Keratinocyte (primary cell): Measurements from ENCODE around the gene ZNF398. TPM values are rescaled to one million over a fixed set of nuclear protein-coding genes. Genes with fewer than 3 reads are reported as not detected.
"Not testable (repeated sequence)": the region's sequence is repeated elsewhere in the genome, so short reads cannot be mapped to it uniquely, and the experiment has no call there.

Source experiments
- DNase-seq: peaks from one replicate; pipeline ENCODE4 v3.0.0-alpha.2; 2011; ENCODE audit warnings: low read depth, missing footprints, low spot score
- FAIRE-seq: peaks from 2 replicates; lab custom pipeline; 2011; peaks lifted over from hg19 to GRCh38; lab: Jason Lieb, UNC
- H2AFZ ChIP-seq: 2 replicates; pipeline ENCODE4 v1.6.0; 2012; ENCODE audit warnings: low read length, control low read depth, inconsistent platforms; ENCODE audit not compliant: control insufficient read depth
- H3K27ac ChIP-seq: 2 replicates; pipeline ENCODE4 v1.5.1; 2011; ENCODE audit warnings: low read length; ENCODE audit not compliant: control insufficient read depth, insufficient read depth
- H3K27me3 ChIP-seq: 3 replicates; pipeline ENCODE4 v1.6.0; 2011; ENCODE audit warnings: low read length; ENCODE audit not compliant: control insufficient read depth, insufficient read depth; ENCODE audit errors: extremely low read depth
- H3K36me3 ChIP-seq, 2 experiments: 2 replicates in 1 of 2; 3 replicates in 1 of 2; pipeline ENCODE4 v1.5.1; 2011; ENCODE audit warnings: low read length in 2 of 2, mild to moderate bottlenecking in 1 of 2; ENCODE audit not compliant: control insufficient read depth in 2 of 2, insufficient read depth in 2 of 2; ENCODE audit errors: extremely low read depth in 1 of 2
- H3K4me1 ChIP-seq: 3 replicates; pipeline ENCODE4 v1.5.1; 2011; ENCODE audit warnings: low read length; ENCODE audit not compliant: control insufficient read depth, insufficient read depth; ENCODE audit errors: extremely low read depth
- H3K4me2 ChIP-seq: 3 replicates; pipeline ENCODE4 v1.6.0; 2011; ENCODE audit warnings: low read depth, low read length; ENCODE audit not compliant: control insufficient read depth, insufficient read depth; ENCODE audit errors: extremely low read depth
- H3K4me3 ChIP-seq, 3 experiments: fragments of 200-600 bp in 1 of 3; sonication (generic) in 1 of 3; 2 replicates in 2 of 3; 3 replicates in 1 of 3; pipeline ENCODE4 v1.5.1; 2011 to 2016; ENCODE audit warnings: low read length in 3 of 3, mild to moderate bottlenecking in 3 of 3, control low read depth in 2 of 3, inconsistent platforms in 1 of 3, low read depth in 1 of 3, mixed read lengths in 1 of 3, mixed run types in 1 of 3, moderate library complexity in 1 of 3; ENCODE audit not compliant: control insufficient read depth in 2 of 3, insufficient read depth in 2 of 3; ENCODE audit errors: extremely low read depth in 1 of 3
- H3K79me2 ChIP-seq: 2 replicates; pipeline ENCODE4 v1.6.0; 2012; ENCODE audit warnings: low read length; ENCODE audit not compliant: control insufficient read depth, insufficient read depth
- H3K9ac ChIP-seq: 3 replicates; pipeline ENCODE4 v1.6.0; 2011; ENCODE audit warnings: low read length; ENCODE audit not compliant: control insufficient read depth, insufficient read depth; ENCODE audit errors: extremely low read depth
- H3K9me1 ChIP-seq: 3 replicates; pipeline ENCODE4 v1.6.0; 2011; ENCODE audit warnings: low read length; ENCODE audit not compliant: control insufficient read depth, insufficient read depth; ENCODE audit errors: extremely low read depth
- H3K9me3 ChIP-seq: 2 replicates; pipeline ENCODE4 v1.5.1; 2012; ENCODE audit warnings: low read depth, low read length; ENCODE audit not compliant: control insufficient read depth
- H4K20me1 ChIP-seq: 3 replicates; pipeline ENCODE4 v1.6.0; 2011; ENCODE audit warnings: low read length; ENCODE audit not compliant: control insufficient read depth, insufficient read depth; ENCODE audit errors: extremely low read depth
- EZH2 ChIP-seq: IDR thresholded peaks from one replicate; pipeline ENCODE4 v1.6.1; 2012; ENCODE audit warnings: inconsistent platforms, mild to moderate bottlenecking, low read length, moderate library complexity
- dilution Hi-C: fragments of 300-500 bp; cut with MboI; formaldehyde crosslinking; loops from one replicate; pipeline ENCODE4 v1.7.0; 2020; ENCODE audit warnings: low sequenced_read_pairs; ENCODE audit not compliant: extremely low pct_ligation_motif_present
- polyA plus RNA-seq, 5 experiments: library from polyadenylated mRNA; depleted of rRNA in 3 of 5; stranded (reverse) in 3 of 5; stranded (forward) in 1 of 5; unstranded in 1 of 5; fragments of >200 nt; gene quantifications; 1 replicate in 1 of 5; 2 replicates in 3 of 5; 3 replicates in 1 of 5; pipeline versions ENCODE4 v1.2.1 to v1.2.3, GENCODE V29; 2011 to 2012; ENCODE audit warnings: missing spikeins in 2 of 5, low read depth in 1 of 5, low replicate concordance in 1 of 5
- TF ChIP-seq, protein P1 (sequence below), 3 experiments: IDR thresholded peaks in 1 of 3; conservative IDR thresholded peaks in 1 of 3; optimal IDR thresholded peaks in 1 of 3; 2 replicates in 2 of 3; 3 replicates in 1 of 3; pipeline versions ENCODE3 to v1.5.1; 2011; ENCODE audit warnings: low read length in 3 of 3, mild to moderate bottlenecking in 3 of 3, moderate library complexity in 2 of 3, control low read depth in 1 of 3, inconsistent platforms in 1 of 3; ENCODE audit not compliant: insufficient read depth in 2 of 3; ENCODE audit errors: extremely low read depth in 1 of 3

The ZNF398 gene
- polyA plus RNA-seq, 1 donor (not counting 4 experiments of a cell fraction or from before 2014, with no cell fraction given), result 7.4 TPM

DNA sequence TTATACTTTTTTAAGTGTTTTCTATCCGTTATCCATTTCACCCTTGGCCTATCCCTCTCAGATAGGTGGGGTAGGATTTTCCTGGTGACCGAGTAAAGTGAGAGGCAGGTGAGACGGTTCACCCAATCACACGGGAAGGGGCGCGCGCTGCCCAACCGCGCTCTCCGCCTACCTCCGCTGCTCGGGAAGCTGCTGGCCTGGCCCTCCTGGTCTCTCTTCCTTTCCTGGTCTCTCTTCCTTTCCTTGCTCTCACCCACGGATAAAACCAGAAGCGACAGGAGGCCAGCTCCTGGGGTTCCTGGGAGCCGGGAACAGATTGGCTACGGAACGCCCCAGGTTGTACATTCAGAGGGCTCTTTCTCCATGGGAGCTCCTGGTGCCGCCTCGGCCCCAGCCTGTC is 77.9 kb downstream of the ZNF398 start:
- Histone ChIP-seq H3K9ac (no peak overlapping the region), H3K4me1 (peaks cover 4% of the 10 kb centered on the region), H3K4me3 (no peak overlapping the region), H3K79me2 (peaks cover 3% of the 10 kb centered on the region), H3K27ac (no peak overlapping the region), H3K36me3 (peaks cover 16 to 19% of the 10 kb centered on the region in 2 experiments), H3K9me3 (no peaks in the 10 kb centered on the region), H2AFZ (no peak overlapping the region), H3K27me3 (no peaks in the 10 kb centered on the region), H4K20me1 (no peaks in the 10 kb centered on the region), H3K4me2 (no peak overlapping the region), H3K9me1 (no peaks in the 10 kb centered on the region)
- DNase-seq (no peak), FAIRE-seq (no peak)
- dilution Hi-C loops, result no loop called here
- TF ChIP-seq, protein P1, sequence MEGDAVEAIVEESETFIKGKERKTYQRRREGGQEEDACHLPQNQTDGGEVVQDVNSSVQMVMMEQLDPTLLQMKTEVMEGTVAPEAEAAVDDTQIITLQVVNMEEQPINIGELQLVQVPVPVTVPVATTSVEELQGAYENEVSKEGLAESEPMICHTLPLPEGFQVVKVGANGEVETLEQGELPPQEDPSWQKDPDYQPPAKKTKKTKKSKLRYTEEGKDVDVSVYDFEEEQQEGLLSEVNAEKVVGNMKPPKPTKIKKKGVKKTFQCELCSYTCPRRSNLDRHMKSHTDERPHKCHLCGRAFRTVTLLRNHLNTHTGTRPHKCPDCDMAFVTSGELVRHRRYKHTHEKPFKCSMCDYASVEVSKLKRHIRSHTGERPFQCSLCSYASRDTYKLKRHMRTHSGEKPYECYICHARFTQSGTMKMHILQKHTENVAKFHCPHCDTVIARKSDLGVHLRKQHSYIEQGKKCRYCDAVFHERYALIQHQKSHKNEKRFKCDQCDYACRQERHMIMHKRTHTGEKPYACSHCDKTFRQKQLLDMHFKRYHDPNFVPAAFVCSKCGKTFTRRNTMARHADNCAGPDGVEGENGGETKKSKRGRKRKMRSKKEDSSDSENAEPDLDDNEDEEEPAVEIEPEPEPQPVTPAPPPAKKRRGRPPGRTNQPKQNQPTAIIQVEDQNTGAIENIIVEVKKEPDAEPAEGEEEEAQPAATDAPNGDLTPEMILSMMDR (optimal IDR thresholded peaks at IDR 0.05 in 1 of 3, IDR thresholded peaks at IDR 0.05 in 1 of 3, conservative IDR thresholded peaks at IDR 0.05 in 1 of 3; ENCODE audit: extremely low read depth in 1 of 3, insufficient read depth in 2 of 3, low read length in 3 of 3), result no peak
- TF ChIP-seq EZH2, result no peak

DNA sequence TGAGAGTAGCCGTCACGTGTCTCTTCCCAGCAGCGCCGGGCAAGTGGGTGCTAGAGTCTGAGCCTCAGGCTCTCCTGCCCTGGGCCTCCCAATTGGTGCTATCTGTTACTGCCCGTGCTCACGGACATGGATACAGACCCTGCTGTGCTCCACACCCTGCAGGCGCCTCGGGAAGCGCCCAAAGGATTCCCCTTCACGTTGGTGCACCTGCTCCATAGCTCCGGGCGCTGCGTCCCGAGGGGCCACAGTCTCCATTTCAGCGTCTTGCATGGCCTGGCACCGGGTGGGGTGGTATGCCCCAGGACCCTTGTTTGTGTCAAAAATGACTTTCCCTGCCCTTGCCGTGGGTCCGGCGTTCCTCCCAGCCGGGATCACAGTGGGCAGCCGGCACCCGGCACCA is 78.4 kb downstream of the ZNF398 start:
- Histone ChIP-seq H3K27me3 (no peaks in the 10 kb centered on the region), H2AFZ (no peak overlapping the region), H3K79me2 (peaks cover 3% of the 10 kb centered on the region), H3K9me3 (no peaks in the 10 kb centered on the region), H4K20me1 (no peaks in the 10 kb centered on the region), H3K9ac (no peak overlapping the region), H3K9me1 (no peaks in the 10 kb centered on the region), H3K4me2 (no peak overlapping the region), H3K27ac (no peak overlapping the region), H3K4me1 (no peaks in the 10 kb centered on the region), H3K4me3 (no peak overlapping the region), H3K36me3 (peaks cover 16 to 19% of the 10 kb centered on the region in 2 experiments)
- dilution Hi-C loops, result no loop called here
- FAIRE-seq (no peak), DNase-seq (no peak)
- TF ChIP-seq, protein P1 (optimal IDR thresholded peaks at IDR 0.05 in 1 of 3, IDR thresholded peaks at IDR 0.05 in 1 of 3, conservative IDR thresholded peaks at IDR 0.05 in 1 of 3; ENCODE audit: extremely low read depth in 1 of 3, insufficient read depth in 2 of 3, low read length in 3 of 3), result no peak
- TF ChIP-seq EZH2, result no peak

DNA sequence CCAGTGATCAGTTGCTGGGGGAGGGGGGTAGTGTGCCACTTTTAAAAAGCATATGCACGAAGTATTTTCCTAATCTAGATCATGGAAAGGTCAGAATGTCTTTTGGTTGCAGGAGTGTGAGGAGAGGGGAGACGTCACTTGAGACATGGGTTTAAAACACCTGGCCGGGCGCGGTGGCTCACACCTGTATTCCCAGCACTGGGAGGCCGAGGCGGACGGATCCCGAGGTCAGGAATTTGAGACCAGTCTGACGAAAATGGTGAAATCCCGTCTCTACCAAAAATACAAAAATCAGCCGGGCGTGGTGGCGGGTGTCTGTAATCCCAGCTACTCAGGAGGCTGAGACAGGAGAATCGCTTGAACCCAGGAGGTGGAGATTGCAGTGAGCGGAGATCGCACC is 79.1 kb downstream of the ZNF398 start:
- H3K9me1 ChIP-seq, H3K9ac ChIP-seq, H3K4me1 ChIP-seq, H3K27ac ChIP-seq, H2AFZ ChIP-seq, FAIRE-seq, dilution Hi-C loops, DNase-seq, H3K4me2 ChIP-seq, H3K79me2 ChIP-seq, H3K9me3 ChIP-seq, H3K4me3 ChIP-seq, H4K20me1 ChIP-seq, H3K27me3 ChIP-seq: not testable (repeated sequence)
- peaks cover 12 to 14% of the 10 kb centered on the region in 2 experiments for H3K36me3 ChIP-seq
